GOT3 (cell line): ENCODE data around the gene POMP.
"Not testable (repeated sequence)": the region's sequence is repeated elsewhere in the genome, so short reads cannot be mapped to it uniquely, and the experiment has no call there.

Source experiments
- DNase-seq: peaks from one replicate; lab custom pipeline; 2025; ENCODE audit warnings: mixed read lengths; lab: John Stamatoyannopoulos, UW

Gene POMP

GRCh38 chr13:28637714-28638355 lies 21.1 kb upstream of the POMP start:
- DNase-seq, result no peak

GRCh38 chr13:28638756-28639155 lies 20.2 kb upstream of the POMP start:
- DNase-seq, result no peak

GRCh38 chr13:28640861-28641599 lies 17.9 kb upstream of the POMP start:
- no peak for DNase-seq

GRCh38 chr13:28641600-28641926 lies 17.4 kb upstream of the POMP start:
- DNase-seq, result no peak

GRCh38 chr13:28650284-28650683 lies 8.6 kb upstream of the POMP start:
- DNase-seq, result no peak

GRCh38 chr13:28651810-28652401 lies 7.0 kb upstream of the POMP start:
- DNase-seq, result no peak

- DNase-seq, result no peak
Observed at GRCh38 chr13:28653111-28653510, 5.8 kb upstream of the POMP start.

- DNase-seq, result no peak
Observed at GRCh38 chr13:28654276-28654675, 4.7 kb upstream of the POMP start.

GRCh38 chr13:28655561-28655960 lies 3.4 kb upstream of the POMP start:
- no peak for DNase-seq

GRCh38 chr13:28657784-28658538 lies 969 bp upstream of the POMP start:
- DNase-seq, result no peak

- DNase-seq, result no peak
Observed at GRCh38 chr13:28658539-28658795, 463 bp upstream of the POMP start.

- DNase-seq, result no peak
Observed at GRCh38 chr13:28659621-28659970, 666 bp downstream of the POMP start.

GRCh38 chr13:28666897-28667488 lies 8.1 kb downstream of the POMP start:
- no peak for DNase-seq

GRCh38 chr13:28671126-28671792 lies 12.3 kb downstream of the POMP start:
- no peak for DNase-seq

GRCh38 chr13:28678809-28679208 lies 19.9 kb downstream of the POMP start:
- no peak for DNase-seq

- DNase-seq, result no peak
Observed at GRCh38 chr13:28679628-28680027, 20.7 kb downstream of the POMP start.

- DNase-seq, result no peak
Observed at GRCh38 chr13:28680541-28680940, 21.6 kb downstream of the POMP start.

GRCh38 chr13:28683169-28683568 lies 24.2 kb downstream of the POMP start:
- DNase-seq, result not testable (repeated sequence)

- no peak for DNase-seq
Observed at GRCh38 chr13:28684257-28684656, 25.3 kb downstream of the POMP start.

- DNase-seq, result no peak
Observed at GRCh38 chr13:28685114-28685513, 26.2 kb downstream of the POMP start.

- no peak for DNase-seq
Observed at GRCh38 chr13:28685892-28686291, 27.0 kb downstream of the POMP start.
